IPS DF 19.7 (cell line): ENCODE data around the gene CCDC68.

ENCODE experiments used
- DNase-seq: peaks from one replicate; pipeline ENCODE4 v3.0.0-alpha.2; 2013; ENCODE audit warnings: low read depth, low spot score

The CCDC68 gene

DNA sequence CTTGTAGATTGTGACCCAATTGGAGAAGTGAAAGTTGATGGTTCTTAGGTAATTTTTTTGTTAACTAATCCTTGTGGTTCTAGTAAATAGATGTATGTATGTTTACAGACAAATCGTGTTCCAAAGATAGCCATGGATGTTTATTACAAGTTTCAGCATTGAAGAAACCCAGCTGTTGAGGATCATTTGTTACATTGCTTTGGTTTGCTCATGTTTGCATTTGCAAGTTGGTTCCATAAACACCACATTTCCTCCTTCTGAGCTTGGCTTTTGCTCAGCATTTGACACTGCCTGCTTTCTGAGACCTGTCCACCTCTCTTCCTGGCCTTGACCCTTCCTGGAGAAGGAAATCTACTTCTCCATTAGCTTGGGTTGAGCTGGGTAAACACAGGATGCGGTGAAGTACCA lies 1.8 kb upstream of the CCDC68 start:
- no peak for DNase-seq

DNA sequence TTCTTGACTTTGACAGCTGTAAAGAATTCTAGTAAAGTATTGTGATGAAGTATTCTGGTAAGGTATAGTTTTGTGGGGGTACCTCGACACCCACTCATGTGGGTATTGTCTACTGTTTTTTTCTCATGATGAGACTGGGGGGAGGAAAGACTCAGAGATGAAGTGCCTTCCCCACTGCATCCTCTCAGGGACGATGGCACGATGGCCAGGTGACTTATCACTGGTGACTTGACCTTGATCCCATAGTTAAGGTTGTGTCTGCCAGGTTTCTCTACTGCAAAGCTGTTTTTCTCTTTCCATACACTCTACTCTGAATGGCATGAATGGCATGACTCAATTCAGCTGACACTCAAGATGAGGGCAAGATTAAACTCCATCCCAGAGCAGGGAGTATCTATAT lies 936 bp upstream of the CCDC68 start:
- no peak for DNase-seq

DNA sequence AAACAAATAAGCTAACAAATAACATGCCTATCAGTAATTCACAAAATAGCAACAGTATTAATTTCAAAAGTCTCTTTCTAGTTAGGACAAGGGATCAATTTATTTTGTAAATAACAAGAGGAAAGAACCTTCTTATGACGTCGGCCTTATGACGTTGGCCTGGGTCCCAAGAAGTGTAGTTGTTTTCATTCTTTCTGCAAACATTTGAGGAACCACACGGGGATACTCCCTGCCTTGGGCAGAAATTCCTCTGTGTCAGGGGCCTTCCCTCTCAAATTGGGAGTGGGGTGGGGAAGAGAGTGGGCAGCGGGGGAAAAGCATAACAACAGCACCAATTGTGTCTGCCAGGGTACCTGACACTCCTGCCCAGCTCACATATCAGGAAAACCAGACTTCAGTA lies 1.3 kb downstream of the CCDC68 start:
- DNase-seq: no peak

DNA sequence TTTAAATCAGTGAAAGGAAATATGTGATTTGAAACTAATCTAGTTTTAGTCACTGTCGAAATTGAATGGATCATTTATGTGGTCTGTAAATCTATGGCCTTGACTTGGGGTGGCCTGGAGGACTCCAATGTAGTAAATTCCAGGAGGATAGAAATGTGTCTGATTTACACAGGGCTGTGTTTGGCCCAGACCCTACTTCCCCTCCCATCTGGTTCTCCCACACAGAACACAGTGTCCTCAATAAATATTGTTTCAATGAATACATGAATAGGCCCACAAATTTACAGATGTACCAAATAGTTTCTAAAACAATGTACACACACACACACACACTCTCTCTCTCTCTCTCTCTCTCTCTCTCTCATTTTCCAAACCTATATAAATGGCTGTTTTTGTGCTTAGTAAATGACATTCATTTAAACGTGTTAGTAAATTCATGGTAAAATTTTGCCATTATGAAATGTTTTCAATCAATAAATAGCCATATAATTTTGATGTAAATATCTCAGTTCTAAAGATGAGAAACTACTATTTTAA lies 1.9 kb downstream of the CCDC68 start:
- DNase-seq: no peak

DNA sequence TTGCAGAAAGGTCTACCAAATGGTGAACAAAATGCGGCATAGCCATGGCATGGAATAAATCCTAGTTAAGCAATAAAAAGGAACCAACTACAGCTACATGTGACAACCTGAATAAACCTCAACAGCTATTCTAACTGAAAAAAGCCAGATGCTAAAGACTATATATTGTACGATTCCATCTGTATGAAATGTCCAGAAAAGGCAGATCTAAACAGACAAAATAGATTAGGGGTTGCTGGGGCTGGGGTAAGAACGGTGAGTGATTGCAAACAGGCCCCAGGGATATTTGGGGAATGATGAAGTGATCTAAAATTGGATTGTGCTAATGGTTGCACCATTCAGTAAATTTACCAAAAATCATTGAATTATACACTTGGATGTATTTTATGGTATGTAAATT lies 2.8 kb downstream of the CCDC68 start:
- DNase-seq: no peak

DNA sequence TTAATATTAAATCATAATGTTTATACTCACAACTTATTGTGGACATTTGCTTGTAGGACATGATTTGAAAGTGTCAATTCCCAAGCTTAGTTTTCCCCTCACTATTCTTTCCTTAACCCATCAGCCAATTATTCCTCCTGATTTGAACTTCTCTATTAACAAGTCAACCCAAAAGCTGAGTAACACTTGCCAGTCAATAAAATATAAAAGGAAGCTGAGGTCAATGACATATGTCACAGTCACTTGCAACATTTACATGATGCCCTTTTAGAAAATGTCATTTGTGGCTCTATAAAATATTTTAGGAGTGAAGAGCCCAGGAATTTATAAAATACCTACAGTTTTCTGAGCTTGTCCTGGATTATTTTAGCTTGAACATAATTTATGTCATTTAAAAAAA lies 7.2 kb downstream of the CCDC68 start:
- no peak for DNase-seq

DNA sequence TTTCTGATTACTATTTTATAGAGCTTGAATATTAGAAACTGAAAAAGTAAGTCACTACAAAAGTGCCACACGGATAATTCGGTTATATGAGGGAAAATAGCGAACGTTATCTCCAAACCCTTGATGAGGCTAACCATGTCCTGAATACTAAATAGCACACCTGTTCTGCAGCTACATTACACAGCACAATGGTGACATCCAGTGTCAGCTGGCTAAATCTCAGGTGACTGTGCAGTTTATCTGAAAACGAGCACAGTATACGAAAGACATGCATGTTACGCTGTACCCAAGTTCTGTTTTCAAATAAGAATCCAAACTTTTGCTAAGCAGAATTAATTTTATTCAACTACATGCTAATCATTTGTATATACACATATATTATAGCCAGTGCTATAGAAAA lies 9.0 kb downstream of the CCDC68 start:
- no peak for DNase-seq

DNA sequence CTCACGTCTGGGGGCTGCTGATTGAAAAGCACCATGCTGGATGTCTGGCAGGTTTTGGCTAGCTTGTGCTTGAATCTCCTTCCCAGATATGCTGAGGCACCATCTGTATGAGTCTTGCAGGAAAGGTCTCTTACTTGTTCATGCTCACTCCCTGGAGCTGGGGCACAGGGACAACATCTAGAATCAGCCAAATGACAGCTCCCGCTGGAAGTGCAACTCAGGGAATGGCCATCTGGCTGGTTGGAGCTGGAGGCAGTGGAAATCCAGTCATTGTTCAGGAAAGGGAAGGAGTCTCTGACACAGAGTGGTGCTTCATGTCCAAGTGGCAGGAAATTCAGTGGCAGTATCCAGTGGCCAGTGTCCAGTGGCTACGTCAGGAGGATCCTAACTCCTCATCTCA lies 9.7 kb downstream of the CCDC68 start:
- no peak for DNase-seq

DNA sequence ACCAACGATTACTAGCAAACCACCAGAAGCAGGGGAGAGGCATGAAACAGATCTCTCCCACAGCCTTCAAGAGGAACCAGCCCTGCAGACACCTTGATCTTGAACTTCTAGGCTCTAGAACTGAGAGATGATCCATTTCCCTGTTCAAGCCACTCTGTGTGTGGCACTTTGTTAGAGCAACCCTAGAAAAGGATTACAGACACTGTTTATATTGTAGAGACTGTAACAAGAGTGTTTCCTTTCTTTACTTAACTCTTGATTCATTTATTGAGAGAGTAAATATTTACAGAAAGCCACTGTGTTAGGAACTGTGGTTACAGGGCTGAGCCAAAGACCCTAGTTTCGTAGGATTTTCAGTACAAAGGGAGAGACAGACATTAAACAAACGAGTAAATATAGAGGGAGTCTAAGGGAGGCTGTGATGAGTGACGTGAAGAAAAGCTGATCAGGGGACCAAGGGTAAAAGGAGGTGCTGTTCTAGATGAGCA lies 10.9 kb downstream of the CCDC68 start:
- DNase-seq: no peak

DNA sequence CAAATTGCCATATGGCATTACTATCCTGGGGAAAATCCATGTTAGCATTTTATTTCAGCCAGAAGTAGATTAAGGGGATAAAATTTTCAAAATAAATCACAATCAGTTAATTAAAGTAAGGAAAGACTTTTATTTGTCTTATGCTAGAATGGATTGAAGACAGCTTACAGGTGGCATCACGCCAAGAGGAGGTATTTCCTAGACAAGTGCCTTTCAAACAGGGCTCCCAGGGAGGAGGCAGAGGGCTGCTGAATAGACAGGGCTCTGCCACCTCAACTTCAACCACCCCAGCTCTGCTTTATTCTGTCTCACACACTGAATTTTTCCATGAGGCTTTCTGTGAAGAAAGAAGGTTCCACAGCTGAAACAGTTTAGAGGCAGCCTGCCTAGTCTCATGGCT lies 12.2 kb downstream of the CCDC68 start:
- no peak for DNase-seq

DNA sequence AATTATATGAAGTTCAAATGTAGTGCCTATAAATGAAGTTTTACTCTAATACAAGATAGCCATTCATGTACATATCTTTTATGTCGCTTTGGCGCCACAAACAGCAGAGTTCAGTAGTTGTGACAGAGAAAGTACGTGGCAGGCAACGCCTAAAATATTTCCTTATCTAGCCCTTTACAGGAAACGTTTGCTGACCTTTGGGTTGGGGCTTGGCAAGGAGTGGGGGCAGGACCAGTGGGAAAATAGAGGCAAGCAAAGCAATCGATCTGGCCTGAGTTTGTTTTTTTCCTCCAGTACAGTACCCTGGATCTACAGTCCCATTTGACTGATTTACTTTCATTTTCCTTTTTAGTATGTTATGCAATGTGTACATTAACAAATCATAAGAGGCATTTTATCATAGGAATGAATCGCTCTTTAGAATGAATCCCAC lies 13.1 kb downstream of the CCDC68 start:
- DNase-seq: no peak

DNA sequence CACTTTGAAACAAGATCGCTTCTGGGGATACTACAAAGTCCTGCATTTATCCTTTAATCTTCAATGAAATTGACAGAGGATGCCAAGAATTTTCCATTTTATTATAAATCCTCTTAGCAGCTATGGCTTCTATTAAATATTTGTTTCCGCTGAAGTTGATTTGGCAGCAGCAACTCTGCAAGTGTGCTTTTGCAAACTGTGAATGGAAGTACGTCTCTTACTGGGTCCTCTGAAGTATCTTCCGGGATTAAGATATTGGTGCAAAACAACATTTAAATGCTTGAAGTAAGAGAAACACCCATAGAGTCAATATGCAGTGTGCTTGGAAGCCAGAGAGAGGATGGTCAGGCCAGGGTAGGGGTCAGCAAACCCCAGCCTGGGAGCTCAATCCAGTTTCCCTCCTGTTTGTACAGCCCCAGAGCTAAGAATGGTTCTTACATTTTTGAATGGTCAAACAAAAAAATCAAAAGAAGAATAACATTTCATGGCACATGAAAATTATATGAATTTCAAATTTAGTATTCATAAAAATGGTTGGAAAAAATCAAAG lies 13.6 kb downstream of the CCDC68 start:
- DNase-seq: no peak

DNA sequence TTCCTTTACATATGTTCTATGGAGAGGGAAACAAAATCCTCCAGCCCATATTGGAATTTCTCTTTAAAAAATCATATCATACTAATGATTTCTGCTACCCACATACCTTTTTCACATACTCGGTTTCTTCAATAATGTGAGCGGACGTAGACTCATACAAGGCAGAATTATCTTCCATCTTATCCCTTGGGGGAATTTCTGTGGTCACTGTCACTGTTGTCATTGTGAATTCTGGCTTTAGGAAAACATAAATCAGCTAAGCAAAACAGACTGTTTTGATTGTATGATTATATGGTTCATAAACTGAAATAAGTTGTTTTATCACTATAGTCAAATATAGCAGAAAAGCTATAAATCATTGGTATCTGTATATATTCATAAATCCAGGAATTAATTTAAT lies 16.7 kb downstream of the CCDC68 start:
- DNase-seq: no peak

DNA sequence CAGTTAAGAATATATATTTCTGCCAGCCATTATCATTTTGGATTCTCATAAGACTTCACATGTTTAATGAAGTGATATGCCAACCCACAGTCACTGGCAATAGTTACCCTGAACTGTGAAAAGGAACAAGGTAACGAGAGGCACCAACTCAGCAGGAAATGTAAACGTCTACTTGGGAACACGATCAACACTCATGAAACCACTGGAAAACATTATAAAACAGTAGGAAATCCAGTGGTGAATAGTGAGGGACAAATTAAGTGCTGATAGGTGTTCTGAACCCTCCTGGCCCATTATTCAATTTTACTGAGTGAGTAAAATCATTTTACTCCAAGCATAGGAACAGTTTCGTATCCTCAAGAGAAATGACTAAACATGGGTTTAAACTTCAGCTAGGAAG lies 17.1 kb downstream of the CCDC68 start:
- DNase-seq: no peak

DNA sequence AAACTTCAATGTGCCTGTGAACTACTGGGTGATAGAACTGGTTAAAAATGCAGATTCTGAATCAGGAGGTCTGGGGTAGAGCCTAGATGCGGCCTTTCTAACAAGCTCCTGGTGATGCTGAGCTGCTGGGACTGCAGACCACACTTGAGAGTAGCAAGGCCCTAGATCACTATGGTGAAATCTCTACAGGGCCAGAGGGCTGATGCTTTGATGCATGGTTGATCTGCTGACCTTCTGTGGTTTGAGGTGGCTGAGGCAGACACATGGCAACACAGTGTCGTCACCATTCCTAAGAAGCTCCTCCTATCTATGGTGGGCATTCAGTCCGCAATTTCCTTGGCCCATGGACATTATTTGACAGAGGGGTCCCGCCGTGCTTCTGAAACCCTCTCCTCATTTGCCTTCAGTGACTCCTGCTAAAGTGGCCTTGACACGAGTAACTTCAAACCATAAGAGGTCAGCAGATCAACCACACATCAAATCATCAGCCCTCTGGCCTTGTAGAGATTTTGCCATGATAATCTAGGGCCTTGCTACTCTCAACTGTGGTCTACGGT lies 19.8 kb downstream of the CCDC68 start:
- no peak for DNase-seq

DNA sequence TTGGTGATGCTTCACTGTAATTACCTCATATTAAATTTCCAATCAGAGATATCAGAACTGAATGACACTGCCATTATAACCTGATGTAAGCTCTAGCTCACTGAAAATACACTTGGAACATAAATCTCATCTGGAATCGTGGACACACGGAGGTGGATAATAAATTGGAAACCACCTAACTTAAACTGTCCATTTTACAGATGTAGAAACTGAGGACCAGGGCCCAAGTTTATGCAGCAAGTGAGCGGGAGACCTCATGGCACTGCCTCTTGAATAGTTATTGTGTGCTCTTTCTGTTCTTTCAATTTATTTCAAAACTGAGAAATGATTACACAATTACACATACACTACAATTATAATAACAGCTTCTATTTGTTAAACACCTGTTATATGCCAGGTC lies 20.8 kb downstream of the CCDC68 start:
- DNase-seq: no peak

DNA sequence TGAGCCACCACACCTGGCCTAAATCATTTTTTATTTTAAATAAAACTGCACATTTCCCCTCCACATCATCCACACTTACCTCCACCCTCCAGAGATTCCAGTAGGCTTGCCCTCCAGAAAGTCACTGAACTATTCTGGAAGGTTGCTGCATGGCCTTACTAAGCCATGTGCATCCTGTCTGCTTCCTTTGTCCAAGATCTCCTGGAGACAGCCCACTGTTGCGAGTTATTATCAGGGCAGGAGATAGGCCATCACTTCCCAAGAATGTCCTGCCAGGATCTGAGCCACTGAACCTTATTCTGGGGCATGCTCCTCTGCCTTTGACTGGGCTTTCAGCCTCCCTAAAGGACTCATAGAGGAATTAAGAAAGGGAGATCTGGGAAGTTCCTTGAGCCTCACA lies 26.8 kb downstream of the CCDC68 start:
- no peak for DNase-seq

DNA sequence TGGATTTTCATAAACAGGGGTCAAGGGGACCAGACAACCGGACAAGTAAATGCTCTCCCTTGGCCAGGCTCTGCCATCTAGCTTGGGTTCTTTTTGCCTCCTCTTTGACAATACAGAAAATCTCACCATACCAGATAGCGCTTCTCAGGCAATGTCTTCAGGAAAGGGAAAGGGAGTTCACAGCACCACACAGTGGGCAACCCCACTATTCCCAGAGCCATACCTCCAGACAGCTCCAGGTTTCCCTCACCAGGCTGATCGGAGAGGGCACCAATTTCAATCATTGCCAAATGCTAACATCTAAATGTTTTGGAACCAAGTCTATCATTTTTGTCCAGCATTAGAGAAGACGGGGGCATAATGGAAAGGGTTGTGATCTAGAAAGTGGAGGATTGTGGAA lies 28.1 kb downstream of the CCDC68 start:
- DNase-seq: no peak

DNA sequence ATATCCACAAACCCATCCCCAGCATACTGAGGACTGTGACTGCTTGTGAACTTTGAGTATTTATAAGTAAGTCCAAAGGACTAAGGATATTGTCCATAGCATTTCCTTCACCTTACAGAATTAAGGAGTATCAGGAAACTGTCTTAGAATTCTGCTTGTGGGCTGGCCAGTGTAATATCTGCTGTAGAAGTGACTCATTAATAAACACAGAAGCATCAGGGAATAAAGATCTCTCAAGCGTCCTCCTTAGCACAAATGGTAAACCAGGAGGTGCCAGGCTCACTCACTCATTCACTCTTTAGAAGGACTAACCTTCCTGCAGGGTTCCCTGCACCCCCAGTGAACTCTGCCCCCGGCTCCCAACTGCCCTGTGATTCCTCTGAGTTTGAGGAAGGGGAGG lies 31.0 kb downstream of the CCDC68 start:
- no peak for DNase-seq

DNA sequence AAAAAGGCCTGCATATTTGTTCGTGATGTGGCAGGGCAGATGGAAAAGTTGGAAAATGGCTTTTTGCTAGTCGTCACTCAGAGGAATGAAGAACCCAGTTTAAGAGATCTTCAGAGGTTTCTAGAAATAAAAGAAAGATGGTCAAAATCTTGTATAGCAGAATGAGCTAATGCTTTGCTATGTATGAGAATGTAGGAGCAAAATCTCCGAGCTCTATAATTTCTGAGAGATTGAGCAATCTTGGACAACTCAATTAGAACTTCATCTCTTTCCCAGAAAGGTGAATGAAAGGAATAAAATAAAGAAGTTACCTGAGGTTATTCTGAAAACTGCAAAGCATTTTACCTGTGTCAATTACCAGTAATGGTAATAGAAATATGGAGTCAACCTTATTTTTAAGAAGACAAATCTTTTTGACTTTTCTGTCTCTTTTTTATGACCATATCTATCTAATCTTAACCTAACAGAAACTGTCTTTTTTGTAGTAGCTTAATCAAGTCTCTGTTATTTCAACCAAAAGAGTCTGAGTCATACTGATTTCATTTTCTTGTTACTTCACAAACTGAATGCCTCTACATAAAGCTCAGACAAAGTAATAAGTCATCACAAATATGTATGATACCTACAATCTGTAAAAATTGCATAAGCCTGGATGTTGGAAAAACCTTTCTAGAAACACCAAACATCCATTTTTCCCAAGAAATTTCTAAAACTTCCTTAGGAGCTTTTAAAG lies 32.5 kb downstream of the CCDC68 start:
- no peak for DNase-seq

DNA sequence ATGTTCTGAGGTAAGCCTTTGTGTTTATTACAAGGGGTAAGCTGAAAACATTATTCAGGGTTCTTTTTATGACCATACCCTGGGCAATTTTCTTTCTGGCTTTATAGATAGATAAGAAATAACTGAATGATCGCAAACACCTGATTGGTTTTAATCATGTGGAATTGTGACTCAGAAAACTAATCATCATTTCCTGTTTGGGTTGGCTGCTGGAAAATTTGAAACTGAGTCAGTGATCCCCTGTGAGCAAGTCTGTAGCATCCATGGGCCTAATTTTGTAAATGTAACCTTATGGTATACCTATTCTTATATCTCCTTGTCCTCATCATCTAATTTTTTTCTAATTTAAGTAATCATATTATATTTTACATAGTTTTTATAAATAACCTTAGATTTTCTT lies 34.3 kb downstream of the CCDC68 start:
- DNase-seq: no peak

DNA sequence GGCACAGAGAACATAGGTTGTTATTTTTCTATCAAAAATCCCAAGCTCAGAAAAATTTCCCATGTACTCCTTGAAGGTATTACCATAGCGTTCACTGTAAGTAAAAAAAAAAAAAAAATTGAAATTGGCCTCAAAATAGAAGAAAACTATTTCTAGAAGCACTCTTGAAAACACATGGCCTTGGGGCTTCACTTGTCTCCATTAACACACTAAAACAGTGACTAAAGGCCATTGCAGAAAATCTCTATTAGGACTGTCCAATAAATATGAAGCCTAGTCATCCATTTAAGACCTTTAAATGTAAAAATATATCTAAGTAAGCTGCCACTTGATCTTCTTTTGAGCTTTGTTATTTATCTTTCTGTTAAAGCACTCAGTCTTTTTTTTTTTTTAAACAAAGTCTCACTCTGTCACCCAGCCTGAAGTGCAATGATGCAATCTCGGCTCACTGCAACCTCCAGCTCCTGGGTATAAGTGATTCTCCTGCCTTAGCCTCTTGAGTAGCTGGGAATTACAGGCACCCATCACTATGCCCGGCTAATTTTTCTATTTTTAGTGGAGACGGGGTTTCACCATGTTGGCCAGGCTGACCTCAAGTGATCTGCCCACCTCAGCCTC lies 35.8 kb downstream of the CCDC68 start:
- DNase-seq: no peak

DNA sequence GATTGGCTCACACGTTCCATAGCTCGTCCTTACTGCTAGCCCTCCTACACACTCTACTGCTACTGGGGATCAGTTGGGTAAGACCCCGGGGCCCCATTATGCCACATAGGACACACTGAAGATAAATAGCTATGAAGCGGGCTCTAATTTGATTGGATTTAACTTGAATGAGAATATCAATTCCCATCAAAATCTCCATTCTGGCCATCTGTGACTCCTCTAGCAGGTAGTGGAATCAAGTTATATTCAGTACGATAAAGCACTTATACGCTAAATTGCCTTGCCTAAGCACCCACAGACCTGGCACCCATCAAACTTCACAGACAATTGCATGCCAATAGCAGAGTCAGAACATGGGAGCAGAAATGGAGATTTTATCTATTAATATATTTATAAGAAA lies 39.8 kb downstream of the CCDC68 start:
- DNase-seq: no peak
